ENCODE measurements around the gene CES1.
"Not testable (repeated sequence)": the region's sequence is repeated elsewhere in the genome, so short reads cannot be mapped to it uniquely, and the experiment has no call there.

The CES1 gene

GRCh38 chr16:55809386-55809785 lies 23.5 kb downstream of the CES1 start:
- H4K20me1 ChIP-seq (ENCODE audit: control insufficient read depth, insufficient read depth, low read depth, low read length), result no peaks in the 10 kb centered on the region
- no peaks in the 10 kb centered on the region for H3K9me3 ChIP-seq (ENCODE audit: control insufficient read depth, insufficient read depth, low read length)
- H3K27me3 ChIP-seq (ENCODE audit: control insufficient read depth, low read length), result no peaks in the 10 kb centered on the region
- no peaks in the 10 kb centered on the region for H3F3A ChIP-seq (ENCODE audit: control insufficient read depth, insufficient read depth)
- TF ChIP-seq, protein P1, sequence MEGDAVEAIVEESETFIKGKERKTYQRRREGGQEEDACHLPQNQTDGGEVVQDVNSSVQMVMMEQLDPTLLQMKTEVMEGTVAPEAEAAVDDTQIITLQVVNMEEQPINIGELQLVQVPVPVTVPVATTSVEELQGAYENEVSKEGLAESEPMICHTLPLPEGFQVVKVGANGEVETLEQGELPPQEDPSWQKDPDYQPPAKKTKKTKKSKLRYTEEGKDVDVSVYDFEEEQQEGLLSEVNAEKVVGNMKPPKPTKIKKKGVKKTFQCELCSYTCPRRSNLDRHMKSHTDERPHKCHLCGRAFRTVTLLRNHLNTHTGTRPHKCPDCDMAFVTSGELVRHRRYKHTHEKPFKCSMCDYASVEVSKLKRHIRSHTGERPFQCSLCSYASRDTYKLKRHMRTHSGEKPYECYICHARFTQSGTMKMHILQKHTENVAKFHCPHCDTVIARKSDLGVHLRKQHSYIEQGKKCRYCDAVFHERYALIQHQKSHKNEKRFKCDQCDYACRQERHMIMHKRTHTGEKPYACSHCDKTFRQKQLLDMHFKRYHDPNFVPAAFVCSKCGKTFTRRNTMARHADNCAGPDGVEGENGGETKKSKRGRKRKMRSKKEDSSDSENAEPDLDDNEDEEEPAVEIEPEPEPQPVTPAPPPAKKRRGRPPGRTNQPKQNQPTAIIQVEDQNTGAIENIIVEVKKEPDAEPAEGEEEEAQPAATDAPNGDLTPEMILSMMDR (IDR thresholded peaks at IDR 0.05; ENCODE audit: low read depth, low read length, poor library complexity, severe bottlenecking), result no peak
- no peak for TF ChIP-seq EZH2phosphoT487 (IDR thresholded peaks at IDR 0.05; ENCODE audit: borderline replicate concordance, low read length)
- H3K79me2 ChIP-seq (ENCODE audit: control insufficient read depth, low read length), result no peaks in the 10 kb centered on the region
- no peaks in the 10 kb centered on the region for H3K36me3 ChIP-seq (ENCODE audit: control insufficient read depth, low read length)
- H3K9me2 ChIP-seq (replicated peaks; ENCODE audit: control insufficient read depth, low read length), result no peaks in the 10 kb centered on the region
- no peaks in the 10 kb centered on the region for H3K4me1 ChIP-seq (ENCODE audit: control insufficient read depth, low read length)
- no peak overlapping the region for H3K4me3 ChIP-seq (ENCODE audit: low read length)
- H3K4me2 ChIP-seq (ENCODE audit: low read length), result no peak overlapping the region
- no peak overlapping the region for H3K27ac ChIP-seq (ENCODE audit: low read depth, low read length)

DNA sequence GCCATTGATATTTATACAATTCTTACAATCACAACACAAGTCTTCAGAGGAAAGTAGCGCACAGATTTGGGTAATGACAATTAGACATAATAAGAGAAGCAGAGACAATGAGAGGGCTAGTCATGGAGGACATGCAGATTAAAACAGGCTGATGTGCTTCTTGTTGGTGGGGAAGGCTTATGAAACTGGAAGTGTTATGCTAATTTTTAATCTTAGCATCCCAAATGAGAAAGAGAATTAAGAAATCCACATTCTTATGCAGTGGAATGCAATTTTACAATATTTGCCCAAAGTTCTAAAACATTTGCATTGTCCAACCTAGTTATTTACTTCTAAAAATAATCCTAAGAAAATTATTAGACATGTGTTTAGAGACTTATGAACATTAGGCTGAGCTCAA lies 24.6 kb downstream of the CES1 start:
- H3K9me2 ChIP-seq (replicated peaks; ENCODE audit: control insufficient read depth, low read length); H3K9me3 ChIP-seq (ENCODE audit: control insufficient read depth, insufficient read depth, low read length); H3K4me2 ChIP-seq (ENCODE audit: low read length); H3K27ac ChIP-seq (ENCODE audit: low read depth, low read length); H3K36me3 ChIP-seq (ENCODE audit: control insufficient read depth, low read length); H3K79me2 ChIP-seq (ENCODE audit: control insufficient read depth, low read length); H3K27me3 ChIP-seq (ENCODE audit: control insufficient read depth, low read length); H3K4me3 ChIP-seq (ENCODE audit: low read length); H3K4me1 ChIP-seq (ENCODE audit: control insufficient read depth, low read length); H3F3A ChIP-seq (ENCODE audit: control insufficient read depth, insufficient read depth); H4K20me1 ChIP-seq (ENCODE audit: control insufficient read depth, insufficient read depth, low read depth, low read length): not testable (repeated sequence)

- not testable (repeated sequence) for H3K9me3 ChIP-seq (ENCODE audit: control insufficient read depth, insufficient read depth, low read length); H3K36me3 ChIP-seq (ENCODE audit: control insufficient read depth, low read length); H3F3A ChIP-seq (ENCODE audit: control insufficient read depth, insufficient read depth); H3K27ac ChIP-seq (ENCODE audit: low read depth, low read length); H3K27me3 ChIP-seq (ENCODE audit: control insufficient read depth, low read length); H4K20me1 ChIP-seq (ENCODE audit: control insufficient read depth, insufficient read depth, low read depth, low read length); H3K79me2 ChIP-seq (ENCODE audit: control insufficient read depth, low read length); H3K4me1 ChIP-seq (ENCODE audit: control insufficient read depth, low read length); H3K4me3 ChIP-seq (ENCODE audit: low read length); H3K4me2 ChIP-seq (ENCODE audit: low read length); H3K9me2 ChIP-seq (replicated peaks; ENCODE audit: control insufficient read depth, low read length)
Observed at GRCh38 chr16:55805104-55805503, 27.8 kb downstream of the CES1 start.

- H3K27ac ChIP-seq (ENCODE audit: low read depth, low read length); H3K27me3 ChIP-seq (ENCODE audit: control insufficient read depth, low read length); H3F3A ChIP-seq (ENCODE audit: control insufficient read depth, insufficient read depth); H3K36me3 ChIP-seq (ENCODE audit: control insufficient read depth, low read length); H3K4me3 ChIP-seq (ENCODE audit: low read length); H3K79me2 ChIP-seq (ENCODE audit: control insufficient read depth, low read length); H3K4me2 ChIP-seq (ENCODE audit: low read length); H3K4me1 ChIP-seq (ENCODE audit: control insufficient read depth, low read length); H3K9me2 ChIP-seq (replicated peaks; ENCODE audit: control insufficient read depth, low read length); H3K9me3 ChIP-seq (ENCODE audit: control insufficient read depth, insufficient read depth, low read length); H4K20me1 ChIP-seq (ENCODE audit: control insufficient read depth, insufficient read depth, low read depth, low read length): not testable (repeated sequence)
Observed at GRCh38 chr16:55803681-55804080, 29.2 kb downstream of the CES1 start.

DNA sequence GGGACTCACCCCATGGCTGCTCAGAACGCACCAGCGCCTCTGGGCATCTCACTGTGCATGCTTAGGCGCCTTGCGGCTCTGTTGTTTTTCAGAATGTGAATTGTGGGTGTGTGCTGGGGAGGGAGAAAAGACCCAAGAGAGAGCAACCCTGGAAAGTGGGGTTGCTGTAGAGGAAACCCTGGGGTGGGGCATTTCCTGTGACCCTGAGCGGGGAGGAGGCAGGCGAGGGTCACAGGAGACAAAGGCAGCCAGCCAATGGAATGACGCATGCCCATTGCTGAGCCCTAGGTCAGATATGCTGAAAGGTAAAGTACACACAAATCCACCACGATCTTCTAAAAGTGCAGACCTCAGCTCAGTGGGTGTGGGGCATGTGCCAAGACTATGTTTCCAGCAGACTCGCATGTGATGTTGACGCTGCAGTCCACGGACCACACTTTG lies 39.9 kb downstream of the CES1 start:
- not testable (repeated sequence) for H3K4me3 ChIP-seq (ENCODE audit: low read length)

GRCh38 chr16:55791512-55791911 lies 41.4 kb downstream of the CES1 start:
- not testable (repeated sequence) for H3F3A ChIP-seq (ENCODE audit: control insufficient read depth, insufficient read depth); H3K79me2 ChIP-seq (ENCODE audit: control insufficient read depth, low read length); H3K27ac ChIP-seq (ENCODE audit: low read depth, low read length); H3K4me2 ChIP-seq (ENCODE audit: low read length); H3K36me3 ChIP-seq (ENCODE audit: control insufficient read depth, low read length); H3K27me3 ChIP-seq (ENCODE audit: control insufficient read depth, low read length); H3K9me2 ChIP-seq (replicated peaks; ENCODE audit: control insufficient read depth, low read length); H3K9me3 ChIP-seq (ENCODE audit: control insufficient read depth, insufficient read depth, low read length); H4K20me1 ChIP-seq (ENCODE audit: control insufficient read depth, insufficient read depth, low read depth, low read length); H3K4me3 ChIP-seq (ENCODE audit: low read length); H3K4me1 ChIP-seq (ENCODE audit: control insufficient read depth, low read length)

More for the DNA sequence above, 39.9 kb downstream of the CES1 start:
- H4K20me1 ChIP-seq (ENCODE audit: control insufficient read depth, insufficient read depth, low read depth, low read length); H3K36me3 ChIP-seq (ENCODE audit: control insufficient read depth, low read length); H3K4me1 ChIP-seq (ENCODE audit: control insufficient read depth, low read length); H3F3A ChIP-seq (ENCODE audit: control insufficient read depth, insufficient read depth); H3K4me2 ChIP-seq (ENCODE audit: low read length); H3K79me2 ChIP-seq (ENCODE audit: control insufficient read depth, low read length); H3K27me3 ChIP-seq (ENCODE audit: control insufficient read depth, low read length); H3K9me2 ChIP-seq (replicated peaks; ENCODE audit: control insufficient read depth, low read length); H3K27ac ChIP-seq (ENCODE audit: low read depth, low read length); H3K9me3 ChIP-seq (ENCODE audit: control insufficient read depth, insufficient read depth, low read length): not testable (repeated sequence)

DNA sequence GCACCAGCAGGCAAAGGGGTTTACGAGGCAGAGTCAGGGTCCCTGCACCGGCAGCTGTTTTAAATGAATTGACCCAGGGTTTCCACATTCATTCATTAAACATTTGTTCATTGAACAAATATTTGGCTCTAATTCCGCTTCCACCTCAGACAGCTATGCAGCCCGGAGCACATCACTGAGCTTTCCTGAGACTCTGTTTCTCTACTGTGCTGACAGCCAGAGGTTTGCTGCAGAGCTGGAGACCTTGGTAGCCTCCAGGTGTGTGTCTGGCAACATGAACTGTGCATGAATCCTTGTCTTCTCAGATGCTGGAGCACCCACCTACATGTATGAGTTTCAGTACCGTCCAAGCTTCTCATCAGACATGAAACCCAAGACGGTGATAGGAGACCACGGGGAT lies 42.7 kb downstream of the CES1 start:
- H3F3A ChIP-seq (ENCODE audit: control insufficient read depth, insufficient read depth); H3K27ac ChIP-seq (ENCODE audit: low read depth, low read length); H3K9me3 ChIP-seq (ENCODE audit: control insufficient read depth, insufficient read depth, low read length); H3K9me2 ChIP-seq (replicated peaks; ENCODE audit: control insufficient read depth, low read length); H4K20me1 ChIP-seq (ENCODE audit: control insufficient read depth, insufficient read depth, low read depth, low read length); H3K36me3 ChIP-seq (ENCODE audit: control insufficient read depth, low read length); H3K79me2 ChIP-seq (ENCODE audit: control insufficient read depth, low read length); H3K27me3 ChIP-seq (ENCODE audit: control insufficient read depth, low read length); H3K4me1 ChIP-seq (ENCODE audit: control insufficient read depth, low read length); H3K4me3 ChIP-seq (ENCODE audit: low read length); H3K4me2 ChIP-seq (ENCODE audit: low read length): not testable (repeated sequence)

DNA sequence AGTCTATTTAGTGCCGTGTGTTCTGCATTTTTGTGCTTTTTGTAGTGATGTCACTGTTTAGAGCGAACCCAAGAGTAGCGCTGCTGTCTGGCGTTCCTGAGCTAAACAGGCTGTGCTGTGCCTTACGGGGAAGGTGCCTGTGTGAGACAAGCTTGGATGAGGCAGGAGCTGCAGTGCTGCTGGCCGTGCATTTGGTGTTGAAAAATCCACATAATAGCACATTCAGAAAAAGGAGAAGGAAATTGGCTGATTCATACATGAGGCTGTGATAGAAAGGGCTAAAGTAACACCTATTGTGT lies 50.2 kb downstream of the CES1 start:
- peaks cover 11% of the 10 kb centered on the region for H3K27me3 ChIP-seq (ENCODE audit: control insufficient read depth, low read length)
- not testable (repeated sequence) for H3F3A ChIP-seq (ENCODE audit: control insufficient read depth, insufficient read depth); H3K79me2 ChIP-seq (ENCODE audit: control insufficient read depth, low read length); H3K36me3 ChIP-seq (ENCODE audit: control insufficient read depth, low read length); H4K20me1 ChIP-seq (ENCODE audit: control insufficient read depth, insufficient read depth, low read depth, low read length); H3K27ac ChIP-seq (ENCODE audit: low read depth, low read length); H3K4me3 ChIP-seq (ENCODE audit: low read length); H3K4me2 ChIP-seq (ENCODE audit: low read length); H3K9me2 ChIP-seq (replicated peaks; ENCODE audit: control insufficient read depth, low read length); H3K4me1 ChIP-seq (ENCODE audit: control insufficient read depth, low read length); H3K9me3 ChIP-seq (ENCODE audit: control insufficient read depth, insufficient read depth, low read length)
